Epidermal melanocyte (primary cell): ENCODE results near the gene SLC39A7.

ENCODE experiments used
- DNase-seq: peaks from one replicate; pipeline ENCODE4 v3.0.0; 2011; ENCODE audit warnings: low spot score; ENCODE audit not compliant: insufficient read length

Gene SLC39A7

GRCh38 chr6:33200219-33201146 is at the start of gene SLC39A7, which contains the start of gene RXRB:
SLC39A7 (plus strand) TSS chr6:33200867; CDS start chr6:33201246, 379 bp downstream.
RXRB (minus strand) TSS chr6:33200665; CDS start chr6:33200476, 189 bp downstream.
- DNase-seq = peak; percentile 96

GRCh38 chr6:33151050-33151449 is 49.6 kb upstream of the SLC39A7 start:
- no peak for DNase-seq

GRCh38 chr6:33154349-33154748 is 46.3 kb upstream of the SLC39A7 start:
- DNase-seq = no peak

GRCh38 chr6:33156561-33156960 is 44.1 kb upstream of the SLC39A7 start:
- no peak for DNase-seq

- no peak for DNase-seq
Measured at GRCh38 chr6:33156964-33157363, 43.7 kb upstream of the SLC39A7 start.

- DNase-seq = no peak
Measured at GRCh38 chr6:33160096-33160495, 40.6 kb upstream of the SLC39A7 start.

- DNase-seq = peak; percentile 87
Measured at GRCh38 chr6:33160728-33161344, 39.8 kb upstream of the SLC39A7 start.

- DNase-seq = peak; percentile 83
Measured at GRCh38 chr6:33161354-33162331, 39.0 kb upstream of the SLC39A7 start.

GRCh38 chr6:33163540-33163939 is 37.1 kb upstream of the SLC39A7 start:
- DNase-seq = no peak

- DNase-seq = no peak
Measured at GRCh38 chr6:33164176-33164575, 36.5 kb upstream of the SLC39A7 start.

GRCh38 chr6:33164665-33165373 is 35.8 kb upstream of the SLC39A7 start:
- DNase-seq = no peak

GRCh38 chr6:33165581-33166258 is 34.9 kb upstream of the SLC39A7 start:
- no peak for DNase-seq

GRCh38 chr6:33166363-33166762 is 34.3 kb upstream of the SLC39A7 start:
- no peak for DNase-seq

- no peak for DNase-seq
Measured at GRCh38 chr6:33166811-33167210, 33.9 kb upstream of the SLC39A7 start.

GRCh38 chr6:33167374-33168283 is 33.0 kb upstream of the SLC39A7 start:
- no peak for DNase-seq

- DNase-seq = no peak
Measured at GRCh38 chr6:33168284-33168601, 32.4 kb upstream of the SLC39A7 start.

GRCh38 chr6:33168639-33169038 is 32.0 kb upstream of the SLC39A7 start:
- DNase-seq = no peak

GRCh38 chr6:33169291-33170175 is 31.1 kb upstream of the SLC39A7 start:
- no peak for DNase-seq
